HepG2 (cell line): ENCODE data around the gene YPEL4. TPM values are rescaled to one million over a fixed set of nuclear protein-coding genes. Genes with fewer than 3 reads are reported as not detected.

ENCODE experiments used
- ATAC-seq: fragments of 200-7000 bp; cut with Tn5 transposase; 3 replicates; pipeline ENCODE4 v1.9.1; 2020; ENCODE audit warnings: mild to moderate bottlenecking, moderate library complexity
- BruUV-seq: library from RNA; stranded (reverse); fragments of 400-500 nt; replicated peaks from 2 replicates; lab custom pipeline; 2021; lab: Mats Ljungman, UMichigan
- CTCF ChIA-PET: fragments of 300-600 bp; formaldehyde crosslinking; extraction: SDS; loops from one replicate; lab custom pipeline; 2021; ENCODE audit warnings: low total read pairs, inconsistent platforms, low intra/inter-chr PET ratio; lab: Yijun Ruan, JAX
- POLR2A ChIA-PET: fragments of 350-600 bp; sonication (Branson Sonifier 250); formaldehyde crosslinking; loops from one replicate; lab custom pipeline; 2020; ENCODE audit warnings: antibody characterized with exemption, inconsistent platforms; lab: Yijun Ruan, JAX
- DNase-seq: peaks from one replicate; pipeline ENCODE4 v3.0.0-alpha.2; 2015; ENCODE audit warnings: low spot score
- FAIRE-seq: peaks from 3 replicates; lab custom pipeline; 2011; peaks lifted over from hg19 to GRCh38; lab: Jason Lieb, UNC
- H2AFZ ChIP-seq: one replicate; pipeline ENCODE4 v1.6.1; 2011; ENCODE audit warnings: low read length, inconsistent platforms
- H3K27ac ChIP-seq: fragments of 300-600 bp; 3 replicates; pipeline ENCODE4 v1.8.0; 2011; ENCODE audit warnings: mixed run types, mild to moderate bottlenecking, mixed read lengths, low read length, inconsistent platforms; ENCODE audit not compliant: insufficient read depth; ENCODE audit errors: extremely low read length
- H3K27me3 ChIP-seq, 2 experiments: fragments of 200-600 bp in 1 of 2; 2 replicates in 1 of 2; 3 replicates in 1 of 2; pipeline versions ENCODE4 v1.6.0 to v1.8.0; 2011; ENCODE audit warnings: low read length in 2 of 2, mild to moderate bottlenecking in 2 of 2, moderate library complexity in 2 of 2, inconsistent platforms in 1 of 2; ENCODE audit not compliant: insufficient read depth in 2 of 2, control insufficient read depth in 1 of 2
- H3K36me3 ChIP-seq, 2 experiments: fragments of 200-600 bp in 1 of 2; replicated peaks in 1 of 2; 2 replicates in 1 of 2; 3 replicates in 1 of 2; pipeline versions ENCODE4 v1.5.1 to v1.8.0; 2011; ENCODE audit warnings: low read length in 2 of 2, inconsistent platforms in 1 of 2; ENCODE audit not compliant: insufficient read depth in 2 of 2, control insufficient read depth in 1 of 2
- H3K4me1 ChIP-seq: 2 replicates; pipeline ENCODE4 v1.5.1; 2012; ENCODE audit warnings: low read length, inconsistent platforms; ENCODE audit not compliant: insufficient read depth
- H3K4me2 ChIP-seq: 2 replicates; pipeline ENCODE4 v1.6.0; 2011; ENCODE audit warnings: low read depth, low read length, inconsistent platforms
- H3K4me3 ChIP-seq, 3 experiments: fragments of 200-600 bp in 1 of 3; sonication (generic), shearing (Covaris generic) in 1 of 3; replicated peaks in 1 of 3; 2 replicates each; pipeline ENCODE4 v1.5.1; 2011 to 2016; ENCODE audit warnings: low read length in 3 of 3, inconsistent platforms in 2 of 3, low read depth in 2 of 3, mild to moderate bottlenecking in 2 of 3, control low read depth in 1 of 3, mixed read lengths in 1 of 3; ENCODE audit not compliant: insufficient read depth in 1 of 3
- H3K79me2 ChIP-seq: one replicate; pipeline ENCODE4 v1.6.1; 2011; ENCODE audit warnings: low read length, inconsistent platforms; ENCODE audit not compliant: insufficient read depth
- H3K9ac ChIP-seq: 2 replicates; pipeline ENCODE4 v1.6.0; 2011; ENCODE audit warnings: mild to moderate bottlenecking, low read depth, low read length, inconsistent platforms; ENCODE audit not compliant: insufficient read depth
- H3K9me3 ChIP-seq: 2 replicates; pipeline ENCODE4 v1.5.1; 2012; ENCODE audit warnings: mild to moderate bottlenecking, low read length
- H4K20me1 ChIP-seq: 2 replicates; pipeline ENCODE4 v1.6.0; 2011; ENCODE audit warnings: inconsistent platforms, mild to moderate bottlenecking, low read length, moderate library complexity; ENCODE audit not compliant: insufficient read depth
- CTCF ChIP-seq: sonication (generic); formaldehyde crosslinking; IDR thresholded peaks from 2 replicates; pipeline ENCODE4 v1.5.0; 2020; ENCODE audit warnings: mild to moderate bottlenecking, missing genetic modification reagents, moderate library complexity
- FOXP1 ChIP-seq, 2 experiments: fragments of 450-650 bp in 1 of 2; IDR thresholded peaks; 2 replicates each; pipeline ENCODE4 v1.6.1; 2017 to 2018; ENCODE audit warnings: antibody characterized with exemption in 1 of 2
- GTF2F1 ChIP-seq: fragments of 150-350 bp; IDR thresholded peaks from 2 replicates; pipeline ENCODE4 v1.6.1; 2014; ENCODE audit warnings: low read length
- KMT2B ChIP-seq: IDR thresholded peaks from 2 replicates; pipeline ENCODE4 v1.6.1; 2016; ENCODE audit warnings: missing genetic modification reagents, missing compliant biosample characterization
- MTERF4 ChIP-seq: sonication (generic); formaldehyde crosslinking; IDR thresholded peaks from 2 replicates; pipeline ENCODE4 v1.8.0; 2023; ENCODE audit warnings: mild to moderate bottlenecking, missing genetic modification reagents
- RBFOX2 ChIP-seq: fragments of 200-400 bp; formaldehyde crosslinking; IDR thresholded peaks from 2 replicates; pipeline ENCODE4 v1.6.1; 2017; ENCODE audit warnings: low read depth, mild to moderate bottlenecking, low read length
- RCOR2 ChIP-seq: IDR thresholded peaks from 2 replicates; pipeline ENCODE4 v1.6.1; 2016; ENCODE audit warnings: missing biosample characterization, missing genetic modification reagents
- SMC3 ChIP-seq: IDR thresholded peaks from 2 replicates; pipeline ENCODE4 v1.6.1; 2011; ENCODE audit warnings: low read length, improper control_type of control experiment
- SOX6 ChIP-seq, 2 experiments: fragments of 450-650 bp in 1 of 2; sonication (generic) in 1 of 2; formaldehyde crosslinking in 1 of 2; IDR thresholded peaks; 2 replicates each; pipeline versions ENCODE4 v1.4.0 to v1.6.1; 2017 to 2020; ENCODE audit warnings: antibody characterized with exemption in 1 of 2, mild to moderate bottlenecking in 1 of 2, missing genetic modification reagents in 1 of 2
- STAG1 ChIP-seq: sonication (generic); formaldehyde crosslinking; IDR thresholded peaks from 2 replicates; pipeline ENCODE4 v1.4.0; 2020; ENCODE audit warnings: missing genetic modification reagents
- TEAD3 ChIP-seq: optimal IDR thresholded peaks from 2 replicates; pipeline ENCODE3; 2016; ENCODE audit warnings: borderline replicate concordance
- ZFP90 ChIP-seq: sonication (generic); formaldehyde crosslinking; IDR thresholded peaks from 2 replicates; pipeline ENCODE4 v1.8.0; 2022; ENCODE audit warnings: missing genetic modification reagents, mild to moderate bottlenecking, inconsistent platforms, borderline replicate concordance
- ZNF383 ChIP-seq: sonication (generic); formaldehyde crosslinking; IDR thresholded peaks from 2 replicates; pipeline ENCODE4 v1.4.0; 2020; ENCODE audit warnings: missing genetic modification reagents, mild to moderate bottlenecking, borderline replicate concordance
- ZNF629 ChIP-seq: sonication (generic); formaldehyde crosslinking; conservative IDR thresholded peaks from 2 replicates; pipeline ENCODE4 v1.5.0; 2020; ENCODE audit warnings: missing genetic modification reagents
- WGBS: methylation state at CpG from one replicate; pipeline ENCODE4 v1.1.6; 2017; ENCODE audit warnings: low lambda C conversion rate; 5-methylcytosine and 5-hydroxymethylcytosine counted together
- in situ Hi-C: cut with HindIII; loops from 2 replicates; pipeline ENCODE4 v1.10.0; 2017; ENCODE audit warnings: low pct_unique_long_range_greater_than_20kb; ENCODE audit not compliant: extremely low pct_ligation_motif_present
- intact Hi-C: fragments of 100-400 bp; cut with micrococcal nuclease; formaldehyde crosslinking; loops from one replicate; pipeline ENCODE4 v1.10.0; 2022; ENCODE audit not compliant: unreplicated experiment
- polyA plus RNA-seq, 8 experiments: library from polyadenylated mRNA; depleted of rRNA in 3 of 8; stranded (reverse) in 7 of 8; unstranded in 1 of 8; fragments of >200 nt; fragmentation: Illumina TruSeq in 4 of 8; extraction: Trizol in 4 of 8; gene quantifications; 2 replicates each; pipeline versions ENCODE4 v1.2.1 to v1.2.3, GENCODE V29; 2011 to 2016; ENCODE audit warnings: low read depth in 4 of 8, missing spikeins in 1 of 8, mixed read lengths in 1 of 8; ENCODE audit not compliant: insufficient read depth in 1 of 8
- total RNA-seq, 5 experiments: library from RNA; depleted of rRNA; stranded (reverse); fragments of >200 nt; fragmentation: Illumina TruSeq; extraction: Trizol; gene quantifications; 2 replicates each; pipeline ENCODE4 v1.2.3, GENCODE V29; 2016; ENCODE audit warnings: low read depth in 1 of 5

Gene YPEL4
- total and polyA plus RNA-seq, 2 of the 13 experiments (the other 11 are each of a cell fraction or from before 2014, with no cell fraction given), result 0.04 TPM; not detected in 1

GRCh38 chr11:57643802-57644201 lies 5.9 kb downstream of the YPEL4 start:
- FAIRE-seq, result no peak
- H3K4me1 ChIP-seq, result peaks cover 46% of the 10 kb centered on the region

GRCh38 chr11:57641011-57641807 lies 8.5 kb downstream of the YPEL4 start:
- no peaks in the 10 kb centered on the region for H3K79me2 ChIP-seq
- DNase-seq (peak; percentile 47), ATAC-seq (peak; percentile 54), FAIRE-seq (peak; percentile 73)
- H3K9me3 ChIP-seq, result no peaks in the 10 kb centered on the region
- intact Hi-C loops, result loop anchor here (1.0 to 5.0 kb wide), 2 partner anchors 109 to 184 kb away; partner anchors contain the start of gene TIMM10
- H3K4me1 ChIP-seq, result peaks cover 43% of the 10 kb centered on the region
- H3K9ac ChIP-seq, result no peak overlapping the region
- no peak overlapping the region for H2AFZ ChIP-seq
- H3K27ac ChIP-seq, result no peak overlapping the region
- peak overlapping the region; percentile 86 for H3K4me2 ChIP-seq
- ChIA-PET CTCF (interaction anchor here (1.0 to 7.0 kb wide), 6 partner anchors 73 to 296 kb away, joined by 3 to 79 read pairs (median 6); partner anchors contain the start of gene UBE2L6), POLR2A (interaction anchor here (0.9 to 4.3 kb wide), 13 partner anchors 11 to 296 kb away, joined by 3 to 33 read pairs (median 4); partner anchors contain the start of genes RTN4RL2, SERPING1, TIMM10 and UBE2L6)
- BruUV-seq, result no TSS peak
- peaks cover 1 to 8% of the 10 kb centered on the region in 2 experiments; a peak in 3 of 5 replicates for H3K27me3 ChIP-seq
- H3K4me3 ChIP-seq, result no peak overlapping the region
- no peaks in the 10 kb centered on the region for H3K36me3 ChIP-seq
- in situ Hi-C loops, result loop anchor here (5.0 to 10.0 kb wide), 3 partner anchors 74 to 294 kb away; partner anchors contain the start of gene UBE2L6
- no peaks in the 10 kb centered on the region for H4K20me1 ChIP-seq
- 50% methylated on average over 6 of the region's 7 CpGs for WGBS
- TF ChIP-seq TEAD3 (CRISPR knock-in tag), result peak; percentile 19
- TF ChIP-seq SMC3, result peak; percentile 70
- 0 out of 2 replicates have a peak, but pooled peaks have one; percentile 26 for TF ChIP-seq KMT2B (CRISPR knock-in tag)
- no peak for TF ChIP-seq ZNF383 (CRISPR knock-in tag)
- TF ChIP-seq STAG1, result peak; percentile 71
- peak; percentile 85 for TF ChIP-seq ZNF629
- peak; percentile 72 for TF ChIP-seq CTCF (CRISPR knock-in tag)
- 0 out of 2 replicates have a peak, but pooled peaks have one; percentile 50 for TF ChIP-seq ZFP90
- TF ChIP-seq MTERF4 (CRISPR knock-in tag), result 0 out of 2 replicates have a peak, but pooled peaks have one; percentile 32
- no peak for TF ChIP-seq SOX6 (IDR thresholded peaks at IDR 0.05)
- TF ChIP-seq SOX6 (CRISPR knock-in tag; IDR thresholded peaks at IDR 0.05), result 0 out of 2 replicates have a peak, but pooled peaks have one; percentile 19
- TF ChIP-seq FOXP1 (IDR thresholded peaks at IDR 0.05), result no peak
- no peak for TF ChIP-seq FOXP1 (CRISPR knock-in tag; IDR thresholded peaks at IDR 0.05)
- peak; percentile 55; the same call in 1 of the 2 replicates for TF ChIP-seq RCOR2 (CRISPR knock-in tag)

More at GRCh38 chr11:57643802-57644201, 5.9 kb downstream of the YPEL4 start:
- intact Hi-C loops, result loop anchor here (1.0 to 5.0 kb wide), 3 partner anchors 76 to 299 kb away; partner anchors contain the start of gene TIMM10
- no peak for DNase-seq
- no peak overlapping the region for H3K4me3 ChIP-seq
- no TSS peak for BruUV-seq
- no peak overlapping the region for H2AFZ ChIP-seq
- CTCF ChIA-PET, result interaction anchor here (1.3 to 7.0 kb wide), 2 partner anchors 76 to 298 kb away, joined by 3 to 79 read pairs; partner anchors contain the start of gene UBE2L6
- peaks cover 5 to 34% of the 10 kb centered on the region in 2 experiments for H3K27me3 ChIP-seq
- ATAC-seq, result no peak
- H3K9me3 ChIP-seq, result no peaks in the 10 kb centered on the region
- H3K9ac ChIP-seq, result no peak overlapping the region
- in situ Hi-C loops, result loop anchor here (5.0 to 10.0 kb wide), 3 partner anchors 77 to 297 kb away; partner anchors contain the start of gene UBE2L6
- no peaks in the 10 kb centered on the region for H4K20me1 ChIP-seq
- WGBS, result 71% methylated on average over 3 of the region's 3 CpGs
- H3K79me2 ChIP-seq, result no peaks in the 10 kb centered on the region
- TF ChIP-seq RBFOX2 (no peak), GTF2F1 (no peak)
- H3K27ac ChIP-seq, result no peak overlapping the region
- H3K36me3 ChIP-seq, result no peaks in the 10 kb centered on the region
- POLR2A ChIA-PET, result no interaction called here
- H3K4me2 ChIP-seq, result no peak overlapping the region
